ENCODE data around the gene KRTAP4-7. TPM values are rescaled to one million over a fixed set of nuclear protein-coding genes. Genes with fewer than 3 reads are reported as not detected.

KRTAP4-7 gene
- total and polyA plus RNA-seq, 2 of the 4 experiments (the other 2 are of a cell fraction) = not detected

GRCh38 chr17:41060052-41060604 is 23.8 kb upstream of the KRTAP4-7 start, which contains the start of gene KRTAP2-3:
Gene KRTAP2-3 (minus strand): TSS chr17:41060114. CDS start chr17:41060050, 64 bp downstream.
- H3K79me1 ChIP-seq (ENCODE audit: low read depth in 1 of 2, low read length in 2 of 2) = no peaks in the 10 kb centered on the region
- DNase-seq (peak; percentile 97), ATAC-seq (ENCODE audit: low read depth) (peak; percentile 44)
- peaks cover 2% of the 10 kb centered on the region; the same call in 1 of the 2 replicates for H3K9me1 ChIP-seq (ENCODE audit: insufficient read depth, low read length)
- BruUV-seq (replicated peaks) = no TSS peak
- peak within 1 kb of the TSS; percentile 95 to 99 for H4K8ac ChIP-seq (ENCODE audit: low read depth in 2 of 2, low read length in 2 of 2)
- no peaks in the 10 kb centered on the region for H3K36me3 ChIP-seq (ENCODE audit: control insufficient read depth, insufficient read depth, low read length)
- ChIA-PET POLR2A (ENCODE audit: unreplicated experiment) (interaction anchor here (3.0 kb wide), 1 partner anchor 151 kb away, joined by 12 read pairs; no protein-coding TSS in a partner anchor), CTCF (interaction anchor here (1.1 to 2.1 kb wide), 2 partner anchors 21 to 262 kb away, joined by 3 to 7 read pairs; no protein-coding TSS in a partner anchor)
- no peaks in the 10 kb centered on the region for H3K27me3 ChIP-seq (ENCODE audit: control insufficient read depth, insufficient read depth, low read length)
- in situ Hi-C loops (cut with MboI; ENCODE audit: low sequenced_read_pairs) = no loop called here
- no peak within 1 kb of the TSS for H2AFZ ChIP-seq (replicated peaks; ENCODE audit: low read length, poor library complexity)
- peak within 1 kb of the TSS; percentile 99 for H3K18ac ChIP-seq (ENCODE audit: low read depth, low read length)
- H3K23ac ChIP-seq (ENCODE audit: low read depth, low read length) = peak within 1 kb of the TSS; percentile 97
- peak within 1 kb of the TSS; percentile 97 for H4K5ac ChIP-seq (ENCODE audit: low read depth, low read length)
- H2AK9ac ChIP-seq (replicated peaks; ENCODE audit: low read depth, low read length, poor library complexity) = peak within 1 kb of the TSS; percentile 18
- 52% methylated on average over 3 of the region's 6 CpGs; no CpG with 5 or more reads in 1 of the 2 experiments for WGBS, 2 experiments (ENCODE audit: extremely low coverage in 2 of 2, insufficient read length in 1 of 2)
- peak within 1 kb of the TSS; percentile 55; the same call in 1 of the 2 replicates for H3K9ac ChIP-seq (ENCODE audit: low read depth, low read length)
- peak within 1 kb of the TSS; percentile 53; the same call in 2 of the 3 replicates for H2BK15ac ChIP-seq (ENCODE audit: low read depth, low read length)
- dilution Hi-C loops (cut with HindIII; ENCODE audit: low sequenced_read_pairs, unreplicated experiment) = no loop called here
- peak within 1 kb of the TSS; percentile 96 for H3K14ac ChIP-seq (replicated peaks; ENCODE audit: low read depth, low read length)
- H3K4ac ChIP-seq (ENCODE audit: low read depth, low read length) = peak within 1 kb of the TSS; percentile 98
- no peaks in the 10 kb centered on the region for H4K20me1 ChIP-seq (ENCODE audit: insufficient read depth, low read length)
- peak within 1 kb of the TSS; percentile 100 for H2BK20ac ChIP-seq (ENCODE audit: low read depth, low read length)
- peaks cover 16% of the 10 kb centered on the region for H3K4me1 ChIP-seq (ENCODE audit: control insufficient read depth, insufficient read depth, low read length)
- no peaks in the 10 kb centered on the region for H3K9me3 ChIP-seq (ENCODE audit: control insufficient read depth, insufficient read depth, low read length)
- peak within 1 kb of the TSS; percentile 93 for H2AK5ac ChIP-seq (ENCODE audit: low read depth, low read length)
- H3K27ac ChIP-seq (ENCODE audit: insufficient read depth, low read length) = peak within 1 kb of the TSS; percentile 94
- peak within 1 kb of the TSS; percentile 72 for H3K4me2 ChIP-seq (ENCODE audit: low read depth, low read length)
- peak within 1 kb of the TSS; percentile 92 for H4K91ac ChIP-seq (ENCODE audit: insufficient read depth, low read depth, low read length)
- peak within 1 kb of the TSS; percentile 99 for H2BK120ac ChIP-seq (ENCODE audit: low read depth, low read length)
- H3K4me3 ChIP-seq (ENCODE audit: insufficient read depth, low read depth, low read length) = no peak within 1 kb of the TSS
- peak within 1 kb of the TSS; percentile 86 for H3K56ac ChIP-seq (ENCODE audit: extremely low read depth, insufficient read depth, low read length)
- intact Hi-C loops (cut with micrococcal nuclease) = loop anchor here (2.0 to 5.0 kb wide), 5 partner anchors 151 to 587 kb away; no protein-coding TSS in a partner anchor
- H2BK5ac ChIP-seq (ENCODE audit: low read depth, low read length, poor library complexity, severe bottlenecking) = peak within 1 kb of the TSS; percentile 98
- TF ChIP-seq CEBPB (IDR thresholded peaks at IDR 0.05; ENCODE audit: low read depth, low read length) (no peak), USF2 (IDR thresholded peaks at IDR 0.05; ENCODE audit: low read depth, low read length) (no peak), MXI1 (IDR thresholded peaks at IDR 0.05; ENCODE audit: borderline replicate concordance, low read depth, low read length) (no peak), NFE2L2 (IDR thresholded peaks at IDR 0.05; ENCODE audit: low read depth, low read length) (no peak), POLR2A (IDR thresholded peaks at IDR 0.05; ENCODE audit: low read depth, low read length) (no peak), ELK1 (IDR thresholded peaks at IDR 0.05; ENCODE audit: borderline replicate concordance, low read depth, low read length) (no peak), BHLHE40 (IDR thresholded peaks at IDR 0.05; ENCODE audit: low read depth, low read length) (peak; percentile 78), SMC3 (IDR thresholded peaks at IDR 0.05; ENCODE audit: low read depth, low read length) (no peak), RAD21 (IDR thresholded peaks at IDR 0.05; ENCODE audit: low read length) (no peak), RFX5 (IDR thresholded peaks at IDR 0.05; ENCODE audit: low read depth, low read length) (no peak), CTCF (conservative IDR thresholded peaks at IDR 0.05; ENCODE audit: low read depth, low read length) (no peak), MAFK (IDR thresholded peaks at IDR 0.05; ENCODE audit: low read depth, low read length) (peak; percentile 79), MAZ (IDR thresholded peaks at IDR 0.05; ENCODE audit: borderline replicate concordance, low read depth, low read length) (no peak), RCOR1 (IDR thresholded peaks at IDR 0.05; ENCODE audit: insufficient replicate concordance, low read length) (no peak), CHD1 (IDR thresholded peaks at IDR 0.05; ENCODE audit: low read depth, low read length) (no peak)
